ENCODE measurements around the gene NAALADL2.

DNA sequence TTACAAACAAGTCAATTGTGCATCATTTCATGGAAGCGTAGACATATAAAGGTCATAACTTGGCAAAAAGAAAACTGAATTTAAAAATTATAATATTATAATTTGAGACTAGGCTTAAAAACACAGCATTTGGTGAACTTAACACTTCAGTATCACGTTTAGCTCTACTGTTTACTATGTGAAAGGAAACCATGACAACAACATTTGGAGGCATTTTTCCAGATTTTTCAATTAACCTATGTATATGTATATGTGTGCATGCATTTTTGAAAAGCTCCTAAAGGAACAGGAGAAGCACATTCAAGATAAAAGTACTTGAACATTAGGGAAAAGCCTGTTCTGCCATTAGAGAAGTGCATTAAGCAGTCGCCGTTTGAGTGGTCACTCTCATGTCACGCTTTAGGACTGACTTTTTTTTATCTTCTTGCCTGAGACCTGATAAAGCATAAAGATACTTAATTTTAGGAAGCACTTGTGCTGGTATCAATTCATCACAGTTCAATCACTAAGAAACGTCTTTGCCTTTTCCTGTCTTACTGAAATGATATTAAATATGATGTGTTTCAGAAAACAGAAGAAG lies 156.0 kb downstream of the NAALADL2 start:
- no peak for TF ChIP-seq EP300 (IDR thresholded peaks at IDR 0.05; ENCODE audit: borderline replicate concordance)
- TF ChIP-seq, protein P1, sequence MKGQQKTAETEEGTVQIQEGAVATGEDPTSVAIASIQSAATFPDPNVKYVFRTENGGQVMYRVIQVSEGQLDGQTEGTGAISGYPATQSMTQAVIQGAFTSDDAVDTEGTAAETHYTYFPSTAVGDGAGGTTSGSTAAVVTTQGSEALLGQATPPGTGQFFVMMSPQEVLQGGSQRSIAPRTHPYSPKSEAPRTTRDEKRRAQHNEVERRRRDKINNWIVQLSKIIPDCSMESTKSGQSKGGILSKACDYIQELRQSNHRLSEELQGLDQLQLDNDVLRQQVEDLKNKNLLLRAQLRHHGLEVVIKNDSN (IDR thresholded peaks at IDR 0.05) = no peak
- no peak for TF ChIP-seq FOXM1 (IDR thresholded peaks at IDR 0.05; ENCODE audit: borderline replicate concordance, low read depth)
- TF ChIP-seq YY1 (IDR thresholded peaks at IDR 0.05; ENCODE audit: low read depth) = no peak
- TF ChIP-seq CEBPB (IDR thresholded peaks at IDR 0.05) = no peak
- no peak for TF ChIP-seq TEAD4 (IDR thresholded peaks at IDR 0.05)
- TF ChIP-seq, protein P2, sequence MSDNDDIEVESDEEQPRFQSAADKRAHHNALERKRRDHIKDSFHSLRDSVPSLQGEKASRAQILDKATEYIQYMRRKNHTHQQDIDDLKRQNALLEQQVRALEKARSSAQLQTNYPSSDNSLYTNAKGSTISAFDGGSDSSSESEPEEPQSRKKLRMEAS (IDR thresholded peaks at IDR 0.05) = no peak
- TF ChIP-seq TAF1 (IDR thresholded peaks at IDR 0.05; ENCODE audit: low read depth) = no peak
- no peak for TF ChIP-seq EGR1 (IDR thresholded peaks at IDR 0.05)
